RKO (cell line): ENCODE data around the gene SSH2.
"Not testable (repeated sequence)": the region's sequence is repeated elsewhere in the genome, so short reads cannot be mapped to it uniquely, and the experiment has no call there.

Source experiments
- DNase-seq: peaks from one replicate; pipeline ENCODE4 v3.0.0-alpha.2; 2016; ENCODE audit warnings: low spot score

The SSH2 gene

DNA sequence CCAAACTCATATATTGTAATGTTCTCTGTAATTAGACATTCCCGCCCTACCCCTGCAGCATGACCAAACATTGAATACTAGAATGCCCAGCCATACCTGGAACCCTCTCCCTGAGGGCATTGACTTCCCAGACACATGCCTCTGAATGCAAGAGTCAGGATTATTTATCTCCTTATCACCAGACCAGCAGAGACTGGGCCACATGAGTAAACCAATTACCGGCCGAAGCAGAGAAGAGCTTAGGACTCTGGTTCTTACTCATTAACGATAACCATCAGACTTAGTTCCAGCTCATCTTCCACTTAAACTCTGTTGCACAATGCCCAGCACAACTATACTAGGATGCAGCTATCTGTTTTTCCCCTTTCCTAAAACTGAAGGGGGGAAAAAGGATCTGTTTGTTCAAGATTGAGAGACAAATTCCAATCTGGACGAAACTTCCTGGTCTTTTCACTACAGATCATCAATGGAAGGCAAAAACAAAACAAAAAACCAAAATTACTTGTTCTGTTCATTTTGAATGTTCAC lies 219.1 kb downstream of the SSH2 start:
- no peak for DNase-seq

DNA sequence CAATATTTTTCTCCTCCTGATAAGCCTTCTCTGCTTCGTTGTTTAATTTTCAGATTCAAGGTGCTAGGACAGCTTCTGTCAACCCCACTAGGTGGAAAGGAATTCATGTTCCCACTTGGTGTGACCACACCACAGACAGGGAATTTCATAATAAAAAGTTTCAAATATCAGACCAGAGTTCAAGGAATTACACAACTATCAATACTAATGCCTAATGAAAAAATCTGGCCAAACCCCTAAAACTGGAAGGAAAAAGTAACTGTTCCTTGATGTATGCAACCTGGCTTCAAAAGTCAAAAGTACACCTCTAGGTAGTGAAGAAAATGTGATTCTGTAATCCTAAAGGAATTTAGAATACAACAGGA lies 219.5 kb downstream of the SSH2 start:
- DNase-seq, result no peak

DNA sequence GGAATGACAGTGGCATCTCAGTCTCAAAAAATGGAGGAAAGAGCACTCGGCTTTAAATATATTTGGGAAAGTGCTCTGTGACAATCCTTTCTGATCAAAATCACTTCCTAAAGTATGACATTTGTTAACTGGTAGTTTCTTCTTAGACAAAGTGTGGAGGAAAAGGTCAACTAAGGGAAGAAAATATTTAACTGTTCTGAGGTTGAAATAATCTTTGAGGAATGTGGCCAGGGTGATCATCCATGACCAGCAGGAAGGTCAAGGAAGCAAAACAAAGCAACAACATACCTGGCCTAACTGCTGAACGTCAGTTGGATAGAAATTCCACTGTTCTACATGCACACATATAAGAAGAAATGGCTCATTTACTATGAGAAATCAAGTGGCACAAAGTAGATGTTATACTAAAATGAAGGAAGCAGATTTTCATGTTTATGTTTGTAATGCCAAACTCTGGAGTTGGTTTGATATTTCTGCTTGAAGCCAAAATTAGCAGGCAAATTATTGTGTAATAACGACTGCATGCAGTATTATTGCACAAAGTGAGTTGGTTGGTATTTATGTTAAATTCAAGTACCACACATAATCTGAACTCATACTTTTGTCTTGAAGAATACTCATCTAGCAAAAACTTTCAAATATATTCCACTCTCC lies 220.0 kb downstream of the SSH2 start:
- no peak for DNase-seq

DNA sequence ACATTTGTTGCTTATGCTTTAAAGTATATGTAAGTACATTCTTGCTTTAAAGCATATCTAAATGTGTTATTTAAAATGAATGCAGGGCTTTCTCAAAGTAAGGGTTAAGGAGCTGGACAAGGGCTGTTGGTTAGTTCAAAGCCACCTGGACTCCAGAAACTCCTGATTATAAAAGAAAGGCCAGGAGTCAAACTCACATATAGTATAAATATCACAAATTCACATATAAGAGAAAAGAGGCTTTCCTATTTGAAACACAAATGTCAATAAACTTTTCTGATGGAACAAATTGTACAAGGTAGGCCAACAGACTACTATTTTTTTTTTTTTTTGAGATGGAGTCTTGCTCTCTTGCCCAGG lies 222.8 kb downstream of the SSH2 start:
- no peak for DNase-seq

DNA sequence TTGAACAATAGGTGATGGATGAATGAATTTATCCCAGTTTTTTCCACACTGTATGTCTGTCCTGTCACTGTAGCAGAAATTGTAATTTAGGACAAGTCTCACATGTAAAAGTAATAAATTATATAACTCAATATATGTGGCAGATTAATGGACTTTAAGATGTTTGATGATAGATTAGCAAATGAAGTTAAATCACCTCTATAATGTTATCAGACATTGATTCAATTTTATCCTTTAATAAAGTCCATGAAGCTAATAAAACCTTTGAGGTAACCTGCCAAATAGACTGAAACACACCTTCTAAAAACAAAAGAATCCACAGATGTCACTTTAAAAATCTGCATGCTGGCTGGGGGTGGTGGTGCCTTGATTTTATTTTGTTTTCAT lies 224.0 kb downstream of the SSH2 start:
- no peak for DNase-seq

DNA sequence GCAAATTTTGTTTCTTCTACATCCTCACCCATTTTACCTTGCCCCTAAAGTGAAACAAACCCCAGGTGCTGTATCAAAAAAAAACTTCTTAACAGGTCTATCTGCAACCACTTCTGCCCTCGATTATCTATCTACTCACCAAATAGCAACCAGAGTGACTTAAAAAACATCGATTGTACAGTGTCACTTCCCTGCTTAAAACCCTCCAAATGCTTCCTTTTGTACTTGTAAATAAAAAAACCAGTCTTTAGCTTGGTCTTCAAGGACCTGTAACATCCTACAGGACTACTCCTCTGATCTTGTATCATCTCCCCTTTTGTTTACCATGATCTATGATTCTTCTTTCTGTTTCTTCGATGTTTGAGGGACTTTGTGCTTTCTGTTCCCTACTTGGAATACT lies 224.6 kb downstream of the SSH2 start:
- DNase-seq, result no peak

DNA sequence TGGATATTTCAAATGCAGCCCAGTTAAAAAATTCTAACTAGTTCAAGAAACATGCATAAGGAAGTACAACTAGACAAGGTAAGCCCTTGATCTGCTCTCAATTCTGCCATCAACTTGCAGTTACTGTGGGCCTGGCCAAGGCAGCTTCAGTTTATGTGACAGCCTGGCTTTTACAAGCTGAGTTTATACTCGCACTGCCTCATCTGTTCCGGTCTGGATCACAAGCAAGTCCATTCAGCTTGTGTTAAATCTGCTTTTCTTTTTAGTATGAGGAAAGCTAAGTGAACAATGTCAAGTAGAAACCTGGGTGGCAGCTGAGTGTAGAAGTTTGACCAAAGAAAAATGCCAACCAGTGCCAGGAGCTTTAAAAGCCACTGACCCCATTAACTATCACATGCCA lies 230.7 kb downstream of the SSH2 start:
- no peak for DNase-seq

DNA sequence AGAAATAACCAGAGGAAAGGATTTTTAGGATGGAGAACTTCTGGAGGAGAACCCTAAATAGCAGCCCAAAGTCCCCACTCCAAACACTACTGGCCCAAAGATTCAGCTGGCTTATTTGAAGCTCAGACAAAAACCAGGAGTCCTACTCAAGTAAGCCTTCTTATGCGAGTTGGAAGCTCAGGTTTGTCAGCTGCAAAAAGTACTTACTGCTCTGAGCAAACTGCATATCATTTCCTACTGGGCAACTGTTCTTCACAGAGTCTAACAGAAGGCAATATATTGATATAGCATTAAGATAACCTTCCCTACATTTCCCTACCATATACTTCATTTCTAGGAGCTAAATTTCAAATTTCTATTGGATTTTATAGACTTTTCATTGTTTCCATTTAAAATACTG lies 231.2 kb downstream of the SSH2 start:
- DNase-seq, result no peak

DNA sequence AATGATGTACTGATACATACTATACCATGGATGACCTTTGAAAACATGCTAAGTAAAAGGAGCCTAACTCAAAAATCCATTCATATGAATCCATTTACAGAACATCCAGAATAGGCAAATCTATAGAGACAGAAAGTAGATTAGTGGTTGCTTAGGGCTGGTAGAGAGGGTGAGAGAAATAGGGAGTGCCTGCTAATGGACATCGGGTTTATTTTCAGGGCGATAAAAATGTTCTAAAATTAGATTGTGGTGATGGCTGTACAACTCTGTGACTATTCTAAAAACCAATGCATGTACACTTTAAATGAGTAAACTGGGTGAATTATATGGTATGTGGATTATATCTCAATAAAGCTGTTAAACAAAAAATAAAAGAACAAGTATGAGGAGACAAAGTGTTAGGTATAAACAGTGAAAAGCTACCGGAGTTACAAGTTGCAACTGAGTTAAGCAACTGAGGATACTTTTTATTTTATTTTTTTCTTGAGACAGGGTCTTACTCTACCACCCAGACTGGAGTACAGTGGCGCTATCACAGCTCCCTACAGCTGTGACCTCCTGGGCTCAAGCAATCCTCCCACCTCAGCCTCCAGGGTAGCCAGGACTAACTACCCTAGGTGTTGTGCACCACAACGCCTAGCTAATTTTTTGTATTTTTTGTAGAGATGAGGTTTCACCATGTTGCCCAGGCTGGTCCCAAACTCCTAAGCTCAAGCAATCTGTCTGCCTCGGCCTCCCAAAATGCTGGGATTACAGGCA lies 231.8 kb downstream of the SSH2 start:
- no peak for DNase-seq

DNA sequence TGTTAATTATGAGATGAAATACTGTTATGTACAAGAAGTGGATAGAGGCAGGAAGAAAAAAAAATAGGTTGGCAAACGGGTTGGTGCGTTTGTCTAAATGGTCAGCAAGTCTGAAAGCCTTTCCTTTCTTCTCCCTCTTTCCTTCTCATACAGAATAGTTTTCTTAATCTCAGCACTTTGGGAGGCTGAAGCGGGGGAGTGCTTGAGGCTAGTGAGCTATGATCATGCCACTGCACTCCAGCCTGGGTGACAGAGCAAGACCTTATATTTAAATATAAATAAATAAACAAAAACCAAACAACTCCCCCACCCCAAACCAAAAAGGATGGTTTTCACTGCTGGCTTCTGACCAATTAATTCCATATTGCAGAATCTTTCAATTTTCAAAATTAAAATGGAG lies 232.7 kb downstream of the SSH2 start:
- DNase-seq, result no peak

DNA sequence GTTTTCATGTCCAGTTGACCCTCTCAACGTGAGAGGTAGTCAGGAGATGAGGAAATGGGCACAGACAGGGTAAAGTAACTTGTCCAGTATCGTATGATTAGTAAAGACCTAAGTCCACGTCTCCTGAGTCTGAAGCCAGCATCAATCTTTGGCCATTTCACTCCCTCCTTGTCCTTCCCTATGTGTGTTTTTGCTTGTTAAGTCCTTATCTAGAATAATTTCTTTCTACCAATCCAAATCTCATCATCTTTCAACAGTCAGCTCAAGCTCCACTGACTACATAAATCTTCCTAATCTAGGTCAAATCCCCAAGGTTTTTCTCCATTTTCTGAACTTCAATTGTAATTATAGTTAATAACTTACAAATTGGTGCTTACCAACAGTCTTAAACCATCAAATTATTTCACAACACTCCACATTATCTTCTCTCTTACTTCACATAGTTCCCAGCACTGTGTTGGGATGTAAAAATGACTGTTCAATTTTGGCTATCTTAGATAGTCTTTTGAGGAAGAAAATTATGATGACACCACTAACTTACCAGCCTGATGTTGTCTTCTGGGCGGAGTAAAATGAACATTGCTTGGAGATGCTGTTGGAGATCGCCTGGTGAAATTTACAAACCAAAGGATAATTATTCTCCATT lies 235.0 kb downstream of the SSH2 start:
- DNase-seq, result no peak

DNA sequence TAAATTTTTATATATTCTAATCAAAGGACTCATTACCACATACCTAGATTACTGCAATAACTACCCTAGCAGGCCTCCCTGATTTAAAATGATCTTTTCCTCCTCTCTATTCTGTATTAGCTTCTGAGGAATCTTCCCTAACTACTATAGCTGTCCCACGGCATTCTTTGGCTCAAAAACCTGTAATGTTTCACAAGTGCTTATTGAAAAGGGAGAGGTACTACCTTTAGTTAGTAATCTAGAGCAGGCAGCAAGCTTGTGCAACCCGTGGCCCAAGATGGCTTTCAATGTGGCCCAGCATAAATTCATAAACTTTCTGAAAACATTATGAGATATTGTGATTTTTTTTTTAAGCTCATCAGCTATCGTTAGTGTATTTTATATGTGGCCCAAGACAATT lies 236.3 kb downstream of the SSH2 start:
- no peak for DNase-seq

DNA sequence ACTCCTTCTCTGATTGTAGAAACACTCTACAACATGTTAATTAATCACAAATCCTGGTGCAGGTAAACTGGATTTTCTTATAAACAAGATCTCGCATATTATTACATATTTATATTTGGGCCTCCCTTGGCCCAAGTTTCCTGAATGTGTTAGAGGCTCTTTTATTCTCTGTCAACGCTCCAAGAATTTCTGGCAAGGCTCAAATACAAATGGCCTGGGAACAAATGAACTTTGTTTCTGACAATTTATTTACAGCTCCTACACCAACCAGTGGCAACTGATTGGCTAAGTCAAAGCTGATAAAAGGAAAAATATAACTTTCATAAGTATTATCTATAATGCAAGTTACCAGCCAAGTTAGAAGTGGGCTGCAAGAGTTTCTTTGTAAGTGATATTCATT lies 242.4 kb downstream of the SSH2 start:
- no peak for DNase-seq

DNA sequence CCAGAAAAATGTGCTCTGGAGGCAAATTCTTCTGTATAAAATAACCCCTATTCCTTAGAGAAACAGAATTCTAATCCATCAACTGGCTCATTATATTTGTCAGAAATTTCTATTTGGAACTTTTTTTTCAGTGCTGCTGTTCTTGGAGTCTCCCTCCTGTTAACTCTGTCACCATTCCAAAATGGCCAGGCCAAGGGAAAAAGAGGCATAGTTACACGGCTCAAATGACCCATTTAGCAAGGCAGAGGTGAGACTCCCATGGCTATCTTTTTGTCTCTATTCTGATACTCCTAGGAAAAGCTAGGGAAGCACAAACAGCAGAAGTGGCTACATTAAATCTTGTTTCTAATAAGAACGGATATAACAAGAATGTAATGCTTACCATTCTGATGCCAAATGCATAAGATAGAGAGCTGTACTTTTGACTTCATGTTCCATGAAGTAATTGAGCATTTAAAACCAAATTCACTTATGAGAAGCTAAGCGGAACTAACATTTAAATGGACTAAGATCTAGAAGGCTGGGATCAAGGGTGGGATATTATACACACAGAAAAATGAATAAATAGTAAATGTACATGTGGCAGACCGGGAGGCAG lies 242.9 kb downstream of the SSH2 start:
- no peak for DNase-seq

DNA sequence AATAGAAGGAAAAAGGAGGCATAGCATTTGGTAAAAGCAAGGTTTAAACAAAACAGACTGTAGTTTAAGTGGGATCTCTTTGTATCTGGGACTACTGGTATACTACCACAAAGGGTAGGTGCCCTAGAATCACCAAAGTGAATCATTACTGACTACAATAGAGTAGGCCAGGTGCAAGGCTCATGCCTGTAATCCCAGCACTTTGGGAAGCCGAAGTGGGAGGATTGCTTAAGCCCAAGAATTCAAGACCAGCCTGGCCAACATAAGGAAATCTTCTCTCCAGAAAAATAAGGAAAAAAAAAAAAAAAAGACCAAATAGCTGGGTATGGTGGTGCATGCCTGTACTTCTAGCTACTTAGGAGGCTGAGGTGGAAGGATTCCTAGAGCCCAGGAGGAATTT lies 246.5 kb downstream of the SSH2 start:
- DNase-seq, result no peak

DNA sequence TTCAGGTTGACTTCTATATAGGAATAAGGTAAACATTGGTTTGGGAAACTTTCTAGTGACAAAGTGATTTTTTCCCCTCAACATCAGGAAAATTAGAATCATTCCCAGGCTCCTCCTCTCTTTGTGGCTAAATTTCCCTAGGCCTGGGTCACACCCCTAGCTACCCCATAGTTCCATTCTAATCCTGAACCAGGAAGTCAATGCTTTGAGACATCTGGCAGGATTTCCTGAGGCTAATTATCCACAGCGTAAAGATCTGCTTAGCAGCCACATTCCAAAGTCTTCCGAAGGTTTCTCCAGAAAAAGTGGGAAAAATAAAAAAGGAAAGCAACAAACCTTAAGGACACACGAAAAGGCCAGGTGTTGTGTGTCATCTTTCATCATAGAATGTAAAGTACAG lies 247.0 kb downstream of the SSH2 start:
- DNase-seq, result no peak

DNA sequence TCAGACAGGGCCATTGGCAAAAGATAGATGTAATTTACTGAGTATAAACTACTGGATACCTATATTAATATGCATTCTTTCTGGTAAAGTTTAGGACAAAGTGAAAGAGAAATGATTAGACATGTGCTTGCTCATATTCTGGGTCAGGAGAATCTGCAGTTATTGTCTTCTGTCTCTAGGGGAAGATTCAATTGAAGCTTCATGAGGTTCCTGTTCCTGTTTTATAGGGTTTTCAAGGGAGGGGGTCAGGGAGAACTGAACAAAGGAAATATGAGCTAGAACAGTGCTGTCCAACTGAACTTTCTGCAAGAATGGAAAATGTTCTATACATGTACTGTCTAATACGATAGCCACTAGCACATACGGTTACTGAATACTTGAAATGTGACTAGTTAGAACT lies 248.0 kb downstream of the SSH2 start:
- DNase-seq, result peak; percentile 7

DNA sequence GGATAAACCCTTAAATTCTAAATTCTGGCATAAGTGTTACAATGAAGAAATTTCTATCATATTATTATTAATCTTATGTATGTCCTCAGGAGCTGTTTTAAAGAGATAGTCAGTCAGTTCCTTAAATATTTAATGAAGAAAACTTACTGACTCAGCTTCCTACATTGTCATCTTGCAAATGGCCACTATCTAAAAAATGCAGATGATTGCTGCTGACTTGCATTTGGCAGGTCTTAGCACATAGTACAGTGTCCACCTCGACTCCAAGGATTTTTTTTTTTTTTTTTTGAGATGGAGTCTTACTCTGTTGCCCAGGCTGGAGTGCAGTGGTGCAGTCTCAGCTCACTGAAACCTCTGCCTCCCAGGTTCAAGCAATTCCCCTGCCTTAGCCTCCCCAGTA lies 252.2 kb downstream of the SSH2 start:
- no peak for DNase-seq

DNA sequence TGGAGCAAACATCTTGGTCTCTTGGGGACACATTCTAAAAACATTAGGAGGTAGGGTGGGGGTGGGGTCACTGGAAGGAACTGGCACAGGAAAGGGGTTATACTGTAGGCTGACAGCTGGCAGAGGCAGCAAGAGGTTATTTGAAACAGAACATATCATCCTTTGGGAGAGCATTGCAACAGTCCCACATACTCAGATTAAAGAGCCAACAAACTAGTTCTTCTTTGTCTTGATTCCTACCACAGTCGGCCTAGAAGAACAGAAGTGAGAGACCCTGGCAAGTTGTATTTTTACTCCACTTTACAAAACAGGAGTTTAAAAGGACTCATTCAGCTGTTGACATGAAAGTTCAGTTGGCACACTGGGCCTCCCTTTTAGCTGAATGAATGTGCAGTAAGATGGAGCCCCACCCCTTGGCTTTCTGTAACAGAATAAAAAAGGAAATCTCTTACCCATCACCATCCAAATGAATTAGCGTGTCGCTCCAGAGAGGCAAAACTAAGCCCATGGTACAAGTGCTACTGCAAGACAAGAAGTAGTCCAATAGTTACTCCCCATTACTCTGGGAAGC lies 252.7 kb downstream of the SSH2 start:
- DNase-seq, result no peak

DNA sequence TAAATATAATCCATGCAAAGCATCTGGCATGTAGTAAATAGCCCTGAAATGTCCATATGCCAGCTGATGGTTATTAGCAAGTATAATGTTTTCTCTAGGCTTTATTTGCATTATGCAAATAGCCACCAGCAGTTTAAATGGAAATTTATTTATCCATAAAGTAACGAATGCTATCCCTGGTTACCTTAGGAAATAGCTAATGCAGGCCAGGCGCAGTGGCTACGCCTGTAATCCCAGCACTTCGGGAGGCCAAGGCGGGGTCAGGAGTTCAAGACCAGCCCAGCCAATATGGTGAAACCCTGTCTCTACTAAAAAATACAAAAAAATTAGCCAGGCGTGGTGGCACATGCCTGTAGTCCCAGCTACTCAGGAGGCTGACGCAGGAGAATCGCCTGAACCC lies 254.1 kb downstream of the SSH2 start:
- DNase-seq, result not testable (repeated sequence)

DNA sequence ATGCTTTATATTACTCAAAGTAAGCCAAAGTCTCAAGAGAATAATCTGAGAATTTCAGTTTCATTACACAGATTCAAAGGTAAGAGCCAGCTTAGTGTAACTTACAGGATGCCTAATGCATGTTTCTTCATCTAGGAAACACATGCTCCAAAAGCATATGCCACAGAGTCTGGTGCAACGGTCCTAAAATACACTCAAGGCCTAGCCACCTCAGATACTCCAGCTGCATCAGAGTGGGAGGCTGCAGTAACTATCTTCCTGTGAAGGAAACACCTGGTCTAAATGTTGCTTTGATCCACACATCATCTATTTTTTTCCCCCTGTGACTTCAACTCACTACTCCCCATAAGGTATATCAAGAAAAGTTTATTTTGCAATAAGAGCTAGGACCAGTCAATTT lies 255.7 kb downstream of the SSH2 start:
- no peak for DNase-seq

DNA sequence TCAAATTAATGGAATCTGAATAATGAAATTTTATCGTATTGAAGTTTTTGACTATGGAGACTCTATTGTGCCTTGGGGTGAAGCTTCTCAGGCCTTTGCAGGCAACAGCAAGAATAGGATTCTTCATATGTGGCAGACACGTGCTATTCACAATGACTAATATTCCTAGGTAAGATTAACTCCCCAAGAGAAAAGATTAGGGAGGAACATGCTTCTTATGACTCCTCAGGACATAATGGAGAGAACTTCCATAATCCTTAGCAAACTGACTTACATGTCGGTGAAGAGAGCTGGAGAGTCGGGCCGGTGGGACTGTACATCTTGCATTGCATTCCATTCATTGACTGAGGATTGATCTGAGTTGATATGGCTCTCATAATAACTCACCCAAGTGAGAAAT lies 258.4 kb downstream of the SSH2 start:
- no peak for DNase-seq

DNA sequence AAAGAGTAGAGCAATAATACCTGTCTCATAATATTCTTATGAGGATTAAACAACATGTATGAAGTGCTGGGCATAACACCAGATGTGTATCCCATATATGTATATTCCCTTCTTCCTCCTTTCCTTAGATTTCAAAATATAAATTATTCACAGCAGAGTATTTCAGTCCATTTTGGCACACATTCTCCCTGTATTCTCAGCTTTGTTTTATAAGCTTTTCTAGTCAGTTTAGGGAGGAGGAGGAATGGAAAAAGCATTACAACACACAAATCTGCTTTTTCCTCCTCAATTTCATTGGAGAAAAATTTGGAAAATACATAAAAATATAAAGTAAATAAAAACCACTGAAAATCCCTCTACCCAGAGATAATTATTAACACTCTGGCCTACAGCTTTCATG lies 260.8 kb downstream of the SSH2 start:
- no peak for DNase-seq
